Transverse colon (tissue), 3 donors: Measurements from ENCODE around the gene ARHGEF38.

Experiments
- POLR2A ChIP-seq: fragments of 450-650 bp; IDR thresholded peaks from one replicate; pipeline ENCODE4 v1.6.1; 2016; ENCODE audit warnings: antibody characterized with exemption, mild to moderate bottlenecking, moderate library complexity
- TF ChIP-seq, protein P1 (sequence below), 5 experiments: fragments of 200-600 bp in 3 of 5; fragments of 450-650 bp in 2 of 5; sonication (generic) in 3 of 5; IDR thresholded peaks; 1 replicate in 2 of 5; 2 replicates in 3 of 5; pipeline ENCODE4 v1.5.1; 2016 to 2017; ENCODE audit warnings: antibody characterized with exemption in 5 of 5, inconsistent platforms in 3 of 5, mild to moderate bottlenecking in 2 of 5, moderate library complexity in 1 of 5

GRCh38 chr4:105651884-105652283, 99.5 kb downstream of the ARHGEF38 start:
- no peak for TF ChIP-seq POLR2A
- TF ChIP-seq, protein P1, sequence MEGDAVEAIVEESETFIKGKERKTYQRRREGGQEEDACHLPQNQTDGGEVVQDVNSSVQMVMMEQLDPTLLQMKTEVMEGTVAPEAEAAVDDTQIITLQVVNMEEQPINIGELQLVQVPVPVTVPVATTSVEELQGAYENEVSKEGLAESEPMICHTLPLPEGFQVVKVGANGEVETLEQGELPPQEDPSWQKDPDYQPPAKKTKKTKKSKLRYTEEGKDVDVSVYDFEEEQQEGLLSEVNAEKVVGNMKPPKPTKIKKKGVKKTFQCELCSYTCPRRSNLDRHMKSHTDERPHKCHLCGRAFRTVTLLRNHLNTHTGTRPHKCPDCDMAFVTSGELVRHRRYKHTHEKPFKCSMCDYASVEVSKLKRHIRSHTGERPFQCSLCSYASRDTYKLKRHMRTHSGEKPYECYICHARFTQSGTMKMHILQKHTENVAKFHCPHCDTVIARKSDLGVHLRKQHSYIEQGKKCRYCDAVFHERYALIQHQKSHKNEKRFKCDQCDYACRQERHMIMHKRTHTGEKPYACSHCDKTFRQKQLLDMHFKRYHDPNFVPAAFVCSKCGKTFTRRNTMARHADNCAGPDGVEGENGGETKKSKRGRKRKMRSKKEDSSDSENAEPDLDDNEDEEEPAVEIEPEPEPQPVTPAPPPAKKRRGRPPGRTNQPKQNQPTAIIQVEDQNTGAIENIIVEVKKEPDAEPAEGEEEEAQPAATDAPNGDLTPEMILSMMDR (IDR thresholded peaks at IDR 0.05): no peak
